Keratinocyte (primary cell): ENCODE measurements around the gene GTF3C1. TPM values are rescaled to one million over a fixed set of nuclear protein-coding genes. Genes with fewer than 3 reads are reported as not detected.

Experiments
- DNase-seq: peaks from one replicate; pipeline ENCODE4 v3.0.0-alpha.2; 2011; ENCODE audit warnings: low read depth, missing footprints, low spot score
- FAIRE-seq: peaks from 2 replicates; lab custom pipeline; 2011; peaks lifted over from hg19 to GRCh38; lab: Jason Lieb, UNC
- H2AFZ ChIP-seq: 2 replicates; pipeline ENCODE4 v1.6.0; 2012; ENCODE audit warnings: low read length, control low read depth, inconsistent platforms; ENCODE audit not compliant: control insufficient read depth
- H3K27ac ChIP-seq: 2 replicates; pipeline ENCODE4 v1.5.1; 2011; ENCODE audit warnings: low read length; ENCODE audit not compliant: control insufficient read depth, insufficient read depth
- H3K27me3 ChIP-seq: 3 replicates; pipeline ENCODE4 v1.6.0; 2011; ENCODE audit warnings: low read length; ENCODE audit not compliant: control insufficient read depth, insufficient read depth; ENCODE audit errors: extremely low read depth
- H3K36me3 ChIP-seq, 2 experiments: 2 replicates in 1 of 2; 3 replicates in 1 of 2; pipeline ENCODE4 v1.5.1; 2011; ENCODE audit warnings: low read length in 2 of 2, mild to moderate bottlenecking in 1 of 2; ENCODE audit not compliant: control insufficient read depth in 2 of 2, insufficient read depth in 2 of 2; ENCODE audit errors: extremely low read depth in 1 of 2
- H3K4me1 ChIP-seq: 3 replicates; pipeline ENCODE4 v1.5.1; 2011; ENCODE audit warnings: low read length; ENCODE audit not compliant: control insufficient read depth, insufficient read depth; ENCODE audit errors: extremely low read depth
- H3K4me2 ChIP-seq: 3 replicates; pipeline ENCODE4 v1.6.0; 2011; ENCODE audit warnings: low read depth, low read length; ENCODE audit not compliant: control insufficient read depth, insufficient read depth; ENCODE audit errors: extremely low read depth
- H3K4me3 ChIP-seq, 3 experiments: fragments of 200-600 bp in 1 of 3; sonication (generic) in 1 of 3; 2 replicates in 2 of 3; 3 replicates in 1 of 3; pipeline ENCODE4 v1.5.1; 2011 to 2016; ENCODE audit warnings: low read length in 3 of 3, mild to moderate bottlenecking in 3 of 3, control low read depth in 2 of 3, inconsistent platforms in 1 of 3, low read depth in 1 of 3, mixed read lengths in 1 of 3, mixed run types in 1 of 3, moderate library complexity in 1 of 3; ENCODE audit not compliant: control insufficient read depth in 2 of 3, insufficient read depth in 2 of 3; ENCODE audit errors: extremely low read depth in 1 of 3
- H3K79me2 ChIP-seq: 2 replicates; pipeline ENCODE4 v1.6.0; 2012; ENCODE audit warnings: low read length; ENCODE audit not compliant: control insufficient read depth, insufficient read depth
- H3K9ac ChIP-seq: 3 replicates; pipeline ENCODE4 v1.6.0; 2011; ENCODE audit warnings: low read length; ENCODE audit not compliant: control insufficient read depth, insufficient read depth; ENCODE audit errors: extremely low read depth
- H3K9me1 ChIP-seq: 3 replicates; pipeline ENCODE4 v1.6.0; 2011; ENCODE audit warnings: low read length; ENCODE audit not compliant: control insufficient read depth, insufficient read depth; ENCODE audit errors: extremely low read depth
- H3K9me3 ChIP-seq: 2 replicates; pipeline ENCODE4 v1.5.1; 2012; ENCODE audit warnings: low read depth, low read length; ENCODE audit not compliant: control insufficient read depth
- H4K20me1 ChIP-seq: 3 replicates; pipeline ENCODE4 v1.6.0; 2011; ENCODE audit warnings: low read length; ENCODE audit not compliant: control insufficient read depth, insufficient read depth; ENCODE audit errors: extremely low read depth
- EZH2 ChIP-seq: IDR thresholded peaks from one replicate; pipeline ENCODE4 v1.6.1; 2012; ENCODE audit warnings: inconsistent platforms, mild to moderate bottlenecking, low read length, moderate library complexity
- dilution Hi-C: fragments of 300-500 bp; cut with MboI; formaldehyde crosslinking; loops from one replicate; pipeline ENCODE4 v1.7.0; 2020; ENCODE audit warnings: low sequenced_read_pairs; ENCODE audit not compliant: extremely low pct_ligation_motif_present
- polyA plus RNA-seq, 5 experiments: library from polyadenylated mRNA; depleted of rRNA in 3 of 5; stranded (reverse) in 3 of 5; stranded (forward) in 1 of 5; unstranded in 1 of 5; fragments of >200 nt; gene quantifications; 1 replicate in 1 of 5; 2 replicates in 3 of 5; 3 replicates in 1 of 5; pipeline versions ENCODE4 v1.2.1 to v1.2.3, GENCODE V29; 2011 to 2012; ENCODE audit warnings: missing spikeins in 2 of 5, low read depth in 1 of 5, low replicate concordance in 1 of 5
- TF ChIP-seq, protein P1 (sequence below), 3 experiments: IDR thresholded peaks in 1 of 3; conservative IDR thresholded peaks in 1 of 3; optimal IDR thresholded peaks in 1 of 3; 2 replicates in 2 of 3; 3 replicates in 1 of 3; pipeline versions ENCODE3 to v1.5.1; 2011; ENCODE audit warnings: low read length in 3 of 3, mild to moderate bottlenecking in 3 of 3, moderate library complexity in 2 of 3, control low read depth in 1 of 3, inconsistent platforms in 1 of 3; ENCODE audit not compliant: insufficient read depth in 2 of 3; ENCODE audit errors: extremely low read depth in 1 of 3

The GTF3C1 gene
- polyA plus RNA-seq, 1 donor (not counting 4 experiments of a cell fraction or from before 2014, with no cell fraction given): 23.5 TPM

DNA sequence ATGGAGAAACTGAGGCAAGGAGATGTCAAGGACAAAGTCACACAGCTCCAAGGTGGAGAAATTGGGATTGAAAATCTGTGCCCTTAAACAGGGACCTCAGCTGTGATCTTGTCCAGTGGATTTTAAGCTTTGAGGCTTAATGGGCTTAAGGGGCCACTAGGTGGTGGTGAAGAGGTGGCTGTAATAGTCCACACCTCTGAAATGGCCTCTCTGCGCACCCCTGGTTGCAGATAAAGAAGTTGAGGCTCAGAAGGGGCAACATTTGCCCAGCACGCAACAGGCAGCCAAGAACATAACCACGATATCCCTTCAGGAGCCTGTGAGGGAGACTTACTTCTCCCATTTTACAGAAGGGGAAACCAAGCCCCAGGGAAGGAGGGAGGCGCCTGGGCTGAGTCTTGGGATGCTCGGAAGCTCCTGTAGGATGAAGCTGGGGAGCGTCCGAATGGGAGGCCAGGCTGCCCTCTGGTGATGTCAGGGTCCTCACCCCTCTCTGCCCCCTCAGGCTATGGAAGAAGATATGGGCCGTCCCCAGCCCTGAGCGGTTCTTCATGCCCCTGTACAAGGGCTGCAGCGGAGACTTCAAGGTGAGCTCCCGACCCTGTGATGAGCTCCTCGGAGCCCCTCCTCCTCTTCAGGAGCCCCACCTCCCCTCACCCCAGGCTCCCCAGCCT lies 104.1 kb downstream of the GTF3C1 start:
- dilution Hi-C loops: no loop called here
- H3K4me2 ChIP-seq: no peak overlapping the region
- H3K4me1 ChIP-seq: peaks cover 4% of the 10 kb centered on the region
- H2AFZ ChIP-seq: no peak overlapping the region
- no peak overlapping the region for H3K9ac ChIP-seq
- FAIRE-seq (no peak), DNase-seq (no peak)
- no peaks in the 10 kb centered on the region for H3K9me1 ChIP-seq
- no peaks in the 10 kb centered on the region for H3K79me2 ChIP-seq
- no peaks in the 10 kb centered on the region for H4K20me1 ChIP-seq
- H3K9me3 ChIP-seq: peaks cover 6% of the 10 kb centered on the region
- no peak for TF ChIP-seq EZH2
- TF ChIP-seq, protein P1, sequence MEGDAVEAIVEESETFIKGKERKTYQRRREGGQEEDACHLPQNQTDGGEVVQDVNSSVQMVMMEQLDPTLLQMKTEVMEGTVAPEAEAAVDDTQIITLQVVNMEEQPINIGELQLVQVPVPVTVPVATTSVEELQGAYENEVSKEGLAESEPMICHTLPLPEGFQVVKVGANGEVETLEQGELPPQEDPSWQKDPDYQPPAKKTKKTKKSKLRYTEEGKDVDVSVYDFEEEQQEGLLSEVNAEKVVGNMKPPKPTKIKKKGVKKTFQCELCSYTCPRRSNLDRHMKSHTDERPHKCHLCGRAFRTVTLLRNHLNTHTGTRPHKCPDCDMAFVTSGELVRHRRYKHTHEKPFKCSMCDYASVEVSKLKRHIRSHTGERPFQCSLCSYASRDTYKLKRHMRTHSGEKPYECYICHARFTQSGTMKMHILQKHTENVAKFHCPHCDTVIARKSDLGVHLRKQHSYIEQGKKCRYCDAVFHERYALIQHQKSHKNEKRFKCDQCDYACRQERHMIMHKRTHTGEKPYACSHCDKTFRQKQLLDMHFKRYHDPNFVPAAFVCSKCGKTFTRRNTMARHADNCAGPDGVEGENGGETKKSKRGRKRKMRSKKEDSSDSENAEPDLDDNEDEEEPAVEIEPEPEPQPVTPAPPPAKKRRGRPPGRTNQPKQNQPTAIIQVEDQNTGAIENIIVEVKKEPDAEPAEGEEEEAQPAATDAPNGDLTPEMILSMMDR (optimal IDR thresholded peaks at IDR 0.05 in 1 of 3, IDR thresholded peaks at IDR 0.05 in 1 of 3, conservative IDR thresholded peaks at IDR 0.05 in 1 of 3; ENCODE audit: extremely low read depth in 1 of 3, insufficient read depth in 2 of 3, low read length in 3 of 3): no peak
- H3K36me3 ChIP-seq: no peaks in the 10 kb centered on the region
- no peak overlapping the region for H3K27ac ChIP-seq
- H3K4me3 ChIP-seq: no peak overlapping the region
- H3K27me3 ChIP-seq: peaks cover 17% of the 10 kb centered on the region

DNA sequence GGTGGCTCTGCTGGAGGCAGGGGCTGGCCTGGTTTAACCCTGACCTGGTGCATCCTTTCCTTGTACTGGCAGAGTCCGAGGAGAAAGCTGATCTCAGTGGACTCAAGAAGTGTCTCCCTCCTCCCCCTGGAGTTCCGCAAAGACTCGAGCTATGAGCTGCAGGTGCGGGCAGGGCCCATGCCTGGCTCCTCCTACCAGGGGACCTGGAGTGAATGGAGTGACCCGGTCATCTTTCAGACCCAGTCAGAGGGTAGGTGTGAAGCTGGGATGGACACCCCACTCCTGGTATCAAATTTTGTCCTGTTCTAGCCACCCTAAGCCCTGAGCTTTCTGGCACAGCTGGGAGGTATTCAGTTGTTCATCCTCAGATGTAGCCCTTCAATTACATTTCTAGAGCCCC lies 105.2 kb downstream of the GTF3C1 start:
- Histone ChIP-seq H3K4me3 (no peak overlapping the region), H3K4me1 (peaks cover 4% of the 10 kb centered on the region), H3K9ac (no peak overlapping the region), H3K27ac (no peak overlapping the region), H4K20me1 (no peaks in the 10 kb centered on the region), H3K9me3 (peaks cover 6% of the 10 kb centered on the region), H3K36me3 (no peaks in the 10 kb centered on the region), H3K4me2 (no peak overlapping the region), H3K9me1 (no peaks in the 10 kb centered on the region), H3K79me2 (no peaks in the 10 kb centered on the region), H2AFZ (no peak overlapping the region), H3K27me3 (peaks cover 7% of the 10 kb centered on the region)
- TF ChIP-seq EZH2: no peak
- TF ChIP-seq, protein P1 (optimal IDR thresholded peaks at IDR 0.05 in 1 of 3, IDR thresholded peaks at IDR 0.05 in 1 of 3, conservative IDR thresholded peaks at IDR 0.05 in 1 of 3; ENCODE audit: extremely low read depth in 1 of 3, insufficient read depth in 2 of 3, low read length in 3 of 3): no peak
- no peak for FAIRE-seq
- no peak for DNase-seq
- dilution Hi-C loops: no loop called here
